H7 (cell line): ENCODE measurements around the gene ERN1. TPM values are rescaled to one million over a fixed set of nuclear protein-coding genes. Genes with fewer than 3 reads are reported as not detected.

Experiments
- DNase-seq: peaks from one replicate; pipeline ENCODE4 v3.0.0; 2012
- H3K27me3 ChIP-seq: 2 replicates; pipeline ENCODE4 v1.6.0; 2011; ENCODE audit warnings: mild to moderate bottlenecking, low read length; ENCODE audit not compliant: control insufficient read depth, insufficient read depth
- H3K36me3 ChIP-seq: replicated peaks from 2 replicates; pipeline ENCODE4 v1.5.1; 2011; ENCODE audit warnings: low read length; ENCODE audit not compliant: control insufficient read depth, insufficient read depth
- H3K4me3 ChIP-seq: 2 replicates; pipeline ENCODE4 v1.5.1; 2011; ENCODE audit warnings: low read depth, mild to moderate bottlenecking, control low read depth, low read length, moderate library complexity; ENCODE audit not compliant: insufficient read depth
- total RNA-seq: library from RNA; depleted of rRNA; stranded (reverse); fragments of >200 nt; shearing (Covaris generic); gene quantifications from 2 replicates; pipeline ENCODE4 v1.2.3, GENCODE V29; 2014; rRNA removed

The ERN1 gene
- total RNA-seq, 1 experiment from 2014 or later = 1.8 TPM

- DNase-seq = peak; percentile 54
- Histone ChIP-seq H3K27me3 (peaks cover 23% of the 10 kb centered on the region), H3K36me3 (no peaks in the 10 kb centered on the region), H3K4me3 (peak overlapping the region; percentile 71)
Measured at GRCh38 chr17:63997341-63998048, 132.4 kb downstream of the ERN1 start.

GRCh38 chr17:63996430-63997182 is 133.3 kb downstream of the ERN1 start:
- no peaks in the 10 kb centered on the region for H3K36me3 ChIP-seq
- DNase-seq = no peak
- H3K4me3 ChIP-seq = no peak overlapping the region
- H3K27me3 ChIP-seq = peaks cover 27% of the 10 kb centered on the region

DNA sequence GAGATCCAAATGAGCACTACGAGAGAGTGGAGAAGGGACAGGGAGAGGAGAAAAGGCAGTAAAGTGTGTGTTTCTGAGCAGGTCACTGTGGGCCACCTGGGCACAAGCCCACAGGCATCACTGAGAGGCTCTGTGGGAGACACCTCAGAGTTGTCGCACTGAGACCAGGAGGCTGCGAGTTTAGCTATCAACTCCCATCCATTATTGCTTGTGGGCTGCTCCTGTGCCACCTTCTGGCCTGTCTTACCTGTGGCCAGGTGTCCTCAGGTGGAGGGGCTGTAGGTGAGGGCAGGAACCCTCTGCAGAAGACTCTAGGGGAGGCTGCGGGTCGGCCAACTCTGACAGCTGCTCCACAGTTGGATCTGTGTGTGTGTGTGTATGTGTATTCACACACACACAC is 134.3 kb downstream of the ERN1 start:
- H3K36me3 ChIP-seq = no peaks in the 10 kb centered on the region
- peaks cover 27% of the 10 kb centered on the region for H3K27me3 ChIP-seq
- peak; percentile 10 for DNase-seq
- no peak overlapping the region for H3K4me3 ChIP-seq

DNA sequence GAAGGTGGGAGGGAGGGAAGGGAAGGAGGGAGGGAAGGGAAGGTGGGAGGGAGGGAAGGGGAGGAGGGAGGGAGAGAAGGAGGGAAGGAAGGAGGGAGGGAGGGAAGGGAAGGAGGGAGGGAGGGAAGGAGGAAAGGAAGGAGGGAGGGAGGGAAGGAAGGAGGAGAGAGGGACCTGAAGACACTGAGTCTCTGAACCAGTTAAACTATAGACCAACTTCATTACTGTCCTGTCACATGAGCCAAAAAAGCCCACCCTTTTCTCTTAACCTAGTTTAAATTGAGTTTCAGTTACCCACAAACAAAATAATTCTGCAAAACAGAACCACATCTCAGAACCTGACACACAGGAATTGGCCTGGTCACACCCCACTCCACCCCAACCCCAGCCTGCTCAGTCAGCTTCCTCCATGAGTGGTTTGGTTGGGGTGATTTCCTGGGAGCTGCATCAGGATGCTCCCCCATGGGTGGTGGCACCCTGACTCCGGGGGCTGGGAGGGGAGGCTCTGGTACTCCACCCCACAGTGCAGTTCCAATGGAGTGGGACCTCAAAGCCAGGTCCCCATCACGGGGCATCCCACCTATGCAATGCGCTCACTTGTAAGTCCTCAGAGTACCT is 136.5 kb downstream of the ERN1 start:
- peak; percentile 4 for DNase-seq
- no peak overlapping the region for H3K4me3 ChIP-seq
- H3K27me3 ChIP-seq = peaks cover 21% of the 10 kb centered on the region
- no peaks in the 10 kb centered on the region for H3K36me3 ChIP-seq

DNA sequence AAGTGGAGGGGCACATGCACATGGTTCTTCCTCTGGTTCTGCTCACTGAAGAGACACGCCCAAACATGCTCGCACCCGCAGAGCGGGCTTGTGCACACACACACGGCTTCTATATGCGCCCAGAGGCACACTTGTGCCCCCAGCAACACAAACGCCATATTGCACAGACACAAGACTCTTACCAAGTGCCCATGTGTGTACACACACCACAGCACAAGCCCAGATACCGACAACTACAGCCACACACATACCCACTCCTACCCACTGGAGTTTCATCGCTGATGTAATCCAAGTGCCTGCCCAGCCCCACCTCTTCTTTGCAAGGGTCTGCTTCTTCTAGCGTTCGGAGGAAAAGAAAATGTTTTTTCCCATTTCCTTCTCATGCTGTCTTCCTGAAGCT is 138.3 kb downstream of the ERN1 start:
- Histone ChIP-seq H3K36me3 (no peaks in the 10 kb centered on the region), H3K4me3 (no peak overlapping the region), H3K27me3 (peaks cover 12% of the 10 kb centered on the region)
- DNase-seq = no peak

DNA sequence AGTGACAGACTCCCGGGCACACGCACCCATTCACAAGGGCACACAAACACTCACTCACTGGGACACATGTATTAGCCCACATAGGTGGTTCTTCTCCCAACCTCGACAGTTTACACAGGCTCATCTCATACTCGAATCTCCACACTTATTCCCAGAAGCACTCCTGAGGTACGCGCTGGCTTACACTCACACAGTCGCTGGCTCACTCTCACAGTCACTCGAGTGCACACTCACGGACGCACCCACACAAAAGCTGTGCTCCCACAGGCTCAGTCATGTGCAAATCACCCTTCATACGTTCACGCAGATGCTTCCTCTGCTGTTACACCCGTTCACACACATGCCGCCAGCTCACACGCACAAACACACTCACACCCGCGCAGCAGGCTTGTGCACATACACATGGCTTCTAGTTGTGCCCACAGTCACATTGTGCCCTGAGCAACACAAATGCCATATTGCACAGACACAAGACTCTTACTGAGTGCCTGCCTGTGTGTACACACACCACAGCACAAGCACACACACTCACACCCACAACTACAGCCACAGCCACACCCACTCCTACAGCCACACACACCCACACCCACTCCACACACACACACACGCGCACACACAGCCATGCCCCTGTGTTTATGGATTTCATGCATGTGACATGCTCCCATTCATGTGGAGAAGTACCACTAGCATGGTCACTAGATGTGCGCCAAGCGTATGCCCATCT is 140.2 kb downstream of the ERN1 start:
- H3K4me3 ChIP-seq = no peak overlapping the region
- peaks cover 12% of the 10 kb centered on the region for H3K27me3 ChIP-seq
- no peak for DNase-seq
- no peaks in the 10 kb centered on the region for H3K36me3 ChIP-seq

Other genes starting within 250 kb of the ERN1 start
- gene GH2, start 248.2 kb downstream of the ERN1 start, total RNA-seq = not detected in 2 replicates
- 0.30 TPM in 1 of 2 replicates, not detected in the other for gene CSH1, start 233.6 kb downstream of the ERN1 start, total RNA-seq
- gene CSHL1, start 218.9 kb downstream of the ERN1 start, total RNA-seq = not detected in 2 replicates
- gene GH1, start 211.3 kb downstream of the ERN1 start, total RNA-seq = not detected in 2 replicates
- gene CD79B, start 197.8 kb downstream of the ERN1 start, total RNA-seq = 2.4 and 2.6 TPM in 2 replicates
- gene SCN4A, start 157.2 kb downstream of the ERN1 start, total RNA-seq = 4.8 and 6.8 TPM in 2 replicates
- gene PRR29, start 131.8 kb downstream of the ERN1 start, total RNA-seq = 0.52 and 0.63 TPM in 2 replicates
- 0.11 and 0.59 TPM in 2 replicates for gene ICAM2, start 109.5 kb downstream of the ERN1 start, total RNA-seq
- gene TEX2, start 133.1 kb upstream of the ERN1 start, total RNA-seq = 4.7 and 7.3 TPM in 2 replicates